T1000 (cell line): ENCODE results near the gene BICC1.
"Not testable (repeated sequence)": the region's sequence is repeated elsewhere in the genome, so short reads cannot be mapped to it uniquely, and the experiment has no call there.

Source experiments
- DNase-seq: peaks from one replicate; lab custom pipeline; 2025; ENCODE audit warnings: mixed read lengths; lab: John Stamatoyannopoulos, UW

Gene BICC1

DNA sequence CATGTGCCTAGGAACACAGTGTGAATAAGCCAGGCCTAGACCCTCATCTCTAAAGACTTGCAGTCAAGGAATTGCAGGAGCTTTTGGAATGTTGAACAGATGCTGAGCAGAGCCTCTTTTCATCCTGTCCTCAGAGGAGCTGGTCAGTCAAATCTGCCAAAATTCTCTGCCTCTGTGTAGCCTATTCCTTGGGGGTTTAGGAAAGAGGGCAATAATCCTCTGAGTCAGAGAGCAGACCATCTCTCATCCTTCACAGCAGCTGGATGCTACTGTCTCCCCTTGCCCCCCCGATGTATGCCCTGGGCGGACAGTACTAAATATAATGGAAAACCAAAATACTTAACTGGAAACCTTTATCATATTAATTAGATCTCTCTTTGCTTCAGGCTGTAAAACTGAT is 52.6 kb downstream of the BICC1 start:
- DNase-seq, result no peak

DNA sequence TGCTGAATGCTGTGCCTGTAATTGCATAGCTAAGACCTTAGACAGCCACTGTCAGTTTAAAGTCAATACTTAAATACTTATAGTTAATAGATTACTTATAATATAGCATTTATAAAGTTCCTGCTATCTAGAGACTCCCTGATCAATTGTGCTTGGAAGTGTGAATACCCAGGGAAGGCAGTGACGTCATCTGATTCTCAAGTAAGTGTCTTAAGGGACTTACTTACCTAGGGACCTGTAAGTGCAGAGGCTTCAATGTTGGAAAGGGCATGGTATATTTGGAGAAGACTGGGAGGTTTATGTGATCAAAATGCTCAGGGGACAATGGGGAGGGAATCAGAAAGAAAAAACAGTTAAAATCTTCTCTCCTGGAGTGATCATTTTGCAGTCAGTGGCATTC is 55.0 kb downstream of the BICC1 start:
- DNase-seq, result no peak

GRCh38 chr10:58568428-58568935 is 55.8 kb downstream of the BICC1 start:
- DNase-seq, result no peak

DNA sequence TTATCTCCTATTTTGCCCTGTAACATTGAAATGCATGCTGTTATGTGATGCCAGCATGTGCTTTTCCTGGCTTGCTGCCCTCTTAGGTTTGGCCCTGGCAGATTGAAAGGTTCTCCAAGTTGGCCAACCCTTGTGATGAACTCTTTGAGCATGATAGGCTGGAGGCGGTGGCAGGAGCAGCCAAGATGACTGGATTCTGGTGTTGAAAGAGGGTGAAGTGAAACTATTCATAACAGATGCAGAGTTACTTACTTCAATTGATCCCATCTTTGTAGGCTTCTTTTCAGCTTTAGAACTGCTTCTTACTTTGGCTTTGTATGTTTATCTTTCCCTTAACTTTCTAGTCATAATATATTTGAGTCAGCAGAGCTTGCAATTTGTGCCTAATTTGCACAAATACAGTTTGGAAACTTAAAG is 57.6 kb downstream of the BICC1 start:
- DNase-seq, result no peak

DNA sequence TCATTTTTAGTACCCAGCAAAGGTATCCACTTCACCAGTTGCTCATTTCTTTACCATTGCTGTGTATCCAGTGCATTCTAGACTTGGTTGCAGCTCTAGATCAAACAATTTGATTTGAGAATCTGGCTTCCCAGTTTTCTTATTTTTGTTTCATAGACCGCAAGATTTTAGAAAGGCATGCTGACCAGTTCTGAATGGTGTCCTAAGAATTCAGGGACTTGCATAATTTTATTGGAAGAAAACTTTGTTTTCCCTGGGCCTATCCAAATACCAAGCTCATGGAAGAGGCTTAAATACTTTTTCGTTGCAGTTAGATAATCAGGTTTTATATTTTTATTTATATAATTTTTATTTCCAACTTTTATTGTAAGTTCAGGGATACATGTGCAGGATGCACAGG is 58.3 kb downstream of the BICC1 start:
- no peak for DNase-seq

DNA sequence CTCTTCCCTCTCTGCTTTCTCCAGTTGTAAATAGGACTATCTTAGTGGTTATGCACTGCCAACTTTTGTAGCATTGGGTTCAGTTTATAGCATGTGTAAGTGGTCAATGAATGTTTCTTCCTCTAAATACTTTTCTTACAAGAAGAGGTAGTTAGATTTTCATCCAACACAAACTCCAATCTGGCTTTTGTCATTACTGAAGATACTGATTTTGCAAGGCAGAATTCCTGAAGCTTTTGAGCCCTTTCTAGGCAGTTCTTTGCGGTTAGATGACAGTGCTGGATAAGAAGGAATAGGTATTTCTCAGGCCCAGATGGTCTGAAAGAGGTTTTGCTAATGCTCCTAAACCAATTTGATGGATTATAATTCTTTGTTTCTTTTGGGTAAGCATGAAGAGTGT is 60.5 kb downstream of the BICC1 start:
- no peak for DNase-seq

DNA sequence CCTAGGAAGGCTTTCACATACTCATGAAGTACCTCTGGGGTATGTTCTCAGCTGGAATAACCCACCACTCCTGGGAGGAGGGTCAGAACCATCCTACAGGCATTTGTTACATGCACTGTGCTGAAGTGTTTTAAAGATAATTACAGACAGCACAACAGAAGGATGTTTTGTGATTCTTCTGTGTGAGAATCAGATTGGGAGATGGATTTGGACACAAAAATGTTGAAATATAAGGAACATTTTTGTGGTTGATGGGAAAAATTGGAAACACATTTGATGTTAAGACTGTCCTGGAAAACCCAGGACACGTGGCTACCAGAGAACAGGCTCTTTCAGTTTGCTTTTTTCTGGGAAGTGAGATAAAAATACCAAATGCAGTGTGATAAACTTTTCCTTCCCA is 61.4 kb downstream of the BICC1 start:
- DNase-seq, result no peak

DNA sequence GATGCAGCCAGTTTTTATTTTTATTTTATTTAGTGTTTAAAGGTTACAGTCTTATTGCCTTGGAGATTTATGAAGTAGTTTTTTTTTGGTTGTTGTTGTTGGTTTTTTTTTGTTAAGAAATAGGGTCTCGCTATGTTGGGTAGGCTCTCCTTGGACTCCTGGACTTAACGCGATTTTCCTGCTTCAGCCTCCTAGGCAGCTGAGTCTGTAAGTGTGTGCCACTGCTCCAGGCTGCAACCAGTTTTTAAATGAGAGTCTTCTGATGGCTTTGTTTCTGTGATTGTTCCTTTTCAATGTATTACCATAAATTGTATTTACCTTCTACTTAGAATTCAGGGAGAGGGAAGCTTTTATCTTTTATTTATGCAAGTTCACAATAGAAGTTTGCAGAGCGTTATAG is 62.8 kb downstream of the BICC1 start:
- no peak for DNase-seq

- no peak for DNase-seq
These were observed 64.2 kb downstream of the BICC1 start for GRCh38 chr10:58576751-58577436.

DNA sequence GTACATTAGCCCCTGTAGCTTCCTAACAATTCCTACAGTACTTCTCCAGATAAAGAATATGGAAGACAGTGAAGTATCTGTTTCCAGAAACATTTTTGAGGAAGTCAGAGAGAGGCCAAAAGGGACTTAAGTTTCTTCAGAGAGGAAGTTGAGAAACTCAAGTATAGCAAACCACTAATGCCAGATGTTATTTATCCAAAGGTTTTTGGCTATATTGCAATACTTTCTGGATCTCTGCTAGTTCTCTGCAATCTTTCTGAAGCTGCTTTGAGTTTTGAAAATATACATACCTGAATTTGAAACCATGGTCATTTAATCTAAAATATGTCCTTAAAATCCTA is 64.7 kb downstream of the BICC1 start:
- DNase-seq, result no peak

- DNase-seq, result no peak
These were observed 65.7 kb downstream of the BICC1 start for GRCh38 chr10:58578366-58578765.

- no peak for DNase-seq
These were observed 66.5 kb downstream of the BICC1 start for GRCh38 chr10:58579011-58579655.

GRCh38 chr10:58582045-58582444 is 69.4 kb downstream of the BICC1 start:
- no peak for DNase-seq

GRCh38 chr10:58585435-58585834 is 72.8 kb downstream of the BICC1 start:
- no peak for DNase-seq

DNA sequence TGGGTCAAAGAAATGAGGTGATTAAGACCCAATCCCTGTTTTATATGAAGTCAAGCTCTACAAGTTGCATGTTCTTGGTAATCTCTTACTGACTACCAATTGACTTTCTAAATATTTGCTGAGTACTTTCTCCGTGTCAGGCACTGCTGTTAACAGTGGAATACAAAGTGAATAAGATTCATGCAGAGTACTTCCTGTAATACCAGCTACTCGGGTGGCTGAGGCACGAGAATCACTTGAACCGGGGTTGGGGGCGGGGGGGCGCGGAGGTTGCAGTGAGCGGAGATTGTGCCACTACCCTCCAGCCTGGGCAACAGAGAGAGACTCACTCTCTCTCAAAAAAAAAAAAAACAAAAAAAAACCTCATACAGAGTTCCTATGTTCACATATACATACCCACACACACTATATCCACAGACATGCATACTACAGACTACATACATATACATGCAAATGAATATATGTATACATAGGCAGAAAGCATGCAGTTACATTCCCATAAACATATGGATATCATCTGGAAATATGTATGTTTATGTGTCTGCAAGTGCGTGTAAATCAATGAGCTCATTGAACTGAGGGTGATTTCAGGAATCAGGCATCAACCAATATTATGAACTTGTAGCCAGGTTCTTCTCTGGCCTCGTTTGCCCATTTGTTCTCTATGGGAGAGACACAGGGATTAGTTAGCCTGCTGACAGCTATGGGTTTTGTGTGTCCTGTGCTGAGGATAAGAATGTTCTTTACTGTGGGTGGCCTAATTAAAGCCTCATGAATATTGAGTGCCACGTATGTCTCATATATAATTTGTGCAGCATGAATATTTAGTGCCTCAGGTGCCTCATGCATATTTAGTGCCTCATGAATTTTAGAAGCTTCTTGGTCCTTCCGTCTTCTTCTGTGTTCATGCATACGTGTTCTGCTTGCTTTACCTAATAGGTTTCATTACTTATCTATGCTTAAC is 73.9 kb downstream of the BICC1 start:
- DNase-seq, result no peak

DNA sequence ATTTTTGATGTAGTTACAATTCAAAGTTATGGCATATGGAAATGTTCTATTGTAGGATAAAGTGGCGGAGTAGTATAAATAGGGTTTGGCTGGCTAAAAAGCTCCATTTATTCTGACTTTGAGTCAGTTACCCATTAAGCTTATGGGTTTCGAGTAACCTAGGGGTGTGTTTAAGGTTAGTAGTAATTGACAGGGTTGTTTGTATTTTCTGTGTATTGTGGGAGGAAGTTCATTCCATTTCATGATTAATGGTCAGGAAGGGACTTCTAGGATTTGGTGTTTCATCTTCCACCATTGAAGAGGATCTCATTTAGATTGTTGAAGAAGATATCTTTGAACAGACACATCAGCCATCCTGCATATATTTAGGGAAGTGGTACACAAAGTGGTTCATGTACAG is 75.0 kb downstream of the BICC1 start:
- DNase-seq, result no peak

- no peak for DNase-seq
These were observed 76.1 kb downstream of the BICC1 start for GRCh38 chr10:58588673-58589265.

DNA sequence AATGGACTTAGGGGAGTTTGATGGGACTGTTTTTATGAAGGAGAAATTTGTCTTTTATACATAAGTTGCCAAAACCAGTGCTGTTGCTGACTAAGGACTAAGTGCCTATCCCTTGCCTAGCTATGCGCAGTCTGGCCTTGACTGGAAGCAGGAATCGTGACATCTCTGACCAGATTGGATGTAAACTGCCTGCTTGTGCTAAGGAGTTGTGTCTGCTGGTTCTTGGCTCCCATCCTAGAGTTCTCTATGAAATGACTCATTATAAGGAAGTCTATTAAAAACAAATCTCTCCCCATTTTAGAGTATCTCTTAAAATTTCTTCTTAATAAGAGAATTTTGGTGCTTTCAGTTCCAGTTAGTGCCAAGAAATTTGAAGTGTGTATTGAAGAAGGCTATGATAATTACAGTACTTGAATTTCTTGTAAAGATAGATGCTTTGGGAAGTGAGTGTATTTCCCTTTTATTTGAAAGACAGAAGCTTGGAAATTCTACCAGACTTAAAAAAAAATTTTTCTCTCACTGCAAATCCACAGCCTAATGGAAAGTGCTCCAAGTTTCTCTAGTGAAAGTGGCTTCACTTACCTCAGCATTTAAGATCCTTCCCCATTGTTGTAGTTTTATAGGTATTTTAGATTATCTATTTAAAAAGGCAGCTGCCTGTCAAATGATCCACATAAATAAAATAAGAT is 77.6 kb downstream of the BICC1 start:
- DNase-seq, result peak; percentile 48

DNA sequence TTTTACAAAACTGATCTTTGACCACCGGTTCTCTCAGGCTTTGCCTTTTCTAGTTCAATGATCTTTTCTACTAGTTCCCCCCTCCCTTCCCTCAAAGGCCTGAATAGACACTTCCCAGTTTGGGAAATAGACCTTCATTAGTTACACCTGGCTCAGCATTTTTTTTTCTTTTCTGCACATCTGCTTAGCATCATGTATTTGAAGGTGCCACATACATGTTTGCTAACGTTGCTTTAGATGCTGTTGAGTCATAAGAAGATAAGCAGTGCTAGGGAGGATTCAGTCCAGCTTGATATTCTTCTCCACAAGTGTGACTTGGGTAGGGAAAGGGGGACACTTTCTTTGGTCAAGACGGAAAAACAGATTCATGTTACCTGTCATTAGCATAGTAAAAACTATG is 78.3 kb downstream of the BICC1 start:
- no peak for DNase-seq

GRCh38 chr10:58593008-58593407 is 80.3 kb downstream of the BICC1 start:
- no peak for DNase-seq

GRCh38 chr10:58597211-58597610 is 84.5 kb downstream of the BICC1 start:
- not testable (repeated sequence) for DNase-seq
